Activated naive CD4-positive, alpha-beta T cell treated with anti-CD3 and anti-CD28 coated beads, Interleukin-2, amount 10 ng/mL, durations not matched to agents 7 days and 5 days (primary cell): Measurements from ENCODE around the gene WBP1.
"Not testable (repeated sequence)": the region's sequence is repeated elsewhere in the genome, so short reads cannot be mapped to it uniquely, and the experiment has no call there.

Source experiments
- CTCF ChIA-PET: fragments of 350-600 bp; sonication (Branson Sonifier 250); formaldehyde crosslinking; loops from one replicate; lab custom pipeline; 2021; ENCODE audit warnings: antibody characterized with exemption; lab: Charles Lee
- DNase-seq: peaks from one replicate; pipeline ENCODE4 v3.0.0-alpha.2; 2020
- H3K27ac Mint-ChIP-seq: one replicate; pipeline ENCODE4 v1.8.0; 2021; ENCODE audit warnings: mild to moderate bottlenecking, moderate library complexity, mixed read lengths
- H3K27me3 Mint-ChIP-seq: one replicate; pipeline ENCODE4 v1.8.0; 2021; ENCODE audit warnings: mild to moderate bottlenecking, mixed read lengths
- H3K36me3 Mint-ChIP-seq: one replicate; pipeline ENCODE4 v1.8.0; 2021; ENCODE audit warnings: mixed read lengths
- H3K4me1 Mint-ChIP-seq: one replicate; pipeline ENCODE4 v1.8.0; 2021; ENCODE audit warnings: mixed read lengths
- H3K4me3 Mint-ChIP-seq: one replicate; pipeline ENCODE4 v1.8.0; 2021; ENCODE audit warnings: mild to moderate bottlenecking, moderate library complexity, mixed read lengths
- H3K9me3 Mint-ChIP-seq: one replicate; pipeline ENCODE4 v1.8.0; 2021; ENCODE audit warnings: mixed read lengths

Gene WBP1

DNA sequence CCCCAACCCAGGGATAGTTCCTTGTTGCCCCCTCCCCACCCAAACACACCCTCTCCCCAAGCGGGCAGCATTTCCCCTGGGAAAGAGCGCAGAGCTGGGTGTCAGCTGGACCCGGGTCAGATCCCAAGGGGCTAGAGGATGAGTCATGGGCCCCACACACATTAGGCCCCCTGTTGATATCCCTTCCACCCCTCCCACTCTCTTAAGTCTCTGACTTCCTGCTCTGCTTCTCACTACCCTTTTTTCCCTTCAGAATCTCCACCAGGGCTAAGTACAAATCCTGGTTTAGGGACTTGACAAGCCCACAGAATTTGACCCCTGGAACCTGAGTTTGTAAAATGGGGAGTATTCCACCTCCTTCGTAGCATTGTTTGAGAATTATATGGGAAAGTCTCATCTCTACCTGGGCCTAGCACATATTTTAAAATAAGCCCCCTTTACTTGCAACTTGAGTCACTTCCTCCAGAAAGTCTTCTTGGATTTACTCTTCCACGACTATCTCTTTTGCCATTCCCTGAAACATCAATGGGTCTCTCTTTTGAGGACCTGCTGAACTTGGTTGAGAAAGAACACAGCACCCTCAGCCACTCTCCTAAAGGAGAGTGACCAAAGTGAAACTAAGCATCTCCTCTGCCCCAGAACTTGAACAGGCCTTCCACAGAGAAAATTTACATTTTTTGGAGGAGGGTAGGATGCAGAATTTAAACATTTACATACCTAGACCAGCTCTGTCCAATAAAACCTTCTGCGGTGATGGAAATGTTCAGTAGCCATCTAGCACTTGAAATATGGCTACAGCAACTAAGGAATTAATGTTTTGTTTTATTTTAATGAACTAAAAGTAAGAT, 21.2 kb upstream of the WBP1 start:
- peaks cover 55% of the 10 kb centered on the region for H3K27me3 Mint-ChIP-seq
- no peak for DNase-seq
- H3K36me3 Mint-ChIP-seq: no peaks in the 10 kb centered on the region
- CTCF ChIA-PET: no interaction called here
- H3K9me3 Mint-ChIP-seq: no peaks in the 10 kb centered on the region
- H3K27ac Mint-ChIP-seq: no peak overlapping the region
- H3K4me3 Mint-ChIP-seq: no peak overlapping the region
- peaks cover 17% of the 10 kb centered on the region for H3K4me1 Mint-ChIP-seq

DNA sequence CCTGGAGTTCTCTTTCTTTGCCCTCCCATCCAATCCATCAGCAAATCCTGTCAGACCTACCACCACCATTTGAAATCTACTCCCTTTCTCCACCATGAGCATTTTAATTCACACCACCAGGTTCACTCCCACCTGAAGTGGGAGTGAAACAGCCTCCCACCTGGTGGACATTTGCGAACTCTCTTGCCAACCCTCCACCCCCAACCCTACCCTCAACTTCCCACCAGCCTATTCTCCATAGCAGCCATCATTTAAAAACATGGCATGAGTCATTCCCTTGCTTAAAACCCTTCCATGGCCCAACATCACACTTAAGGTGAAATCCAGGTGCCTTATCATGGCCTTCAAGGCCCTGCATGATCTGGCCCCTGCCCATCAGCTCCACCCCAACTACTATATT, 20.0 kb upstream of the WBP1 start:
- Mint-ChIP-seq H3K27me3 (peaks cover 61% of the 10 kb centered on the region), H3K9me3 (no peaks in the 10 kb centered on the region), H3K4me1 (peaks cover 22% of the 10 kb centered on the region), H3K27ac (no peak overlapping the region), H3K36me3 (no peaks in the 10 kb centered on the region), H3K4me3 (no peak overlapping the region)
- CTCF ChIA-PET: interaction anchor here (1.0 kb wide), 1 partner anchor 13 kb away, joined by 3 read pairs; no protein-coding TSS in a partner anchor
- no peak for DNase-seq

DNA sequence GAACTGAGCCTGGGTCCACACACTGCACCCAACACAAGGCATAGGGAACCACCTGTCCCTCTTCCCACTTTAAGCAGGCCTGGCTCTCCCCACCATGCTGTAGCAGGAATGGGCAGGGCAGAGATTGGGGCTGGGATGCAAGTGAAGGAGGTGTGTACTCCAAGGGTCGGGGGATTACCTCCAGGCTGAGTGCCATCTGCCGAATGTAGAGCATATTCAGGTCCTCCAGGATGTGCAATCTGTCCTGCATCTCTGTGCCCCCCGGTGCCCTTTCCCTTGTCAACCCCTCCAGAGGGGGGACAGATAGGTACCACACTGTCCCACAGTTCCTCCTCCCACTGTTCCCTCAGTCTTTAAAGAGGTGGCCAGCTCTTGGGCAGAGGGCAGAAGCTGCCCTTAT, 18.9 kb upstream of the WBP1 start:
- Mint-ChIP-seq H3K9me3 (no peaks in the 10 kb centered on the region), H3K27ac (no peak overlapping the region), H3K27me3 (peaks cover 73% of the 10 kb centered on the region), H3K4me3 (no peak overlapping the region), H3K4me1 (peaks cover 22% of the 10 kb centered on the region), H3K36me3 (no peaks in the 10 kb centered on the region)
- DNase-seq: no peak
- CTCF ChIA-PET: interaction anchor here (0.9 to 1.3 kb wide), 3 partner anchors 10 to 14 kb away, joined by 3 to 4 read pairs (median 3); no protein-coding TSS in a partner anchor

DNA sequence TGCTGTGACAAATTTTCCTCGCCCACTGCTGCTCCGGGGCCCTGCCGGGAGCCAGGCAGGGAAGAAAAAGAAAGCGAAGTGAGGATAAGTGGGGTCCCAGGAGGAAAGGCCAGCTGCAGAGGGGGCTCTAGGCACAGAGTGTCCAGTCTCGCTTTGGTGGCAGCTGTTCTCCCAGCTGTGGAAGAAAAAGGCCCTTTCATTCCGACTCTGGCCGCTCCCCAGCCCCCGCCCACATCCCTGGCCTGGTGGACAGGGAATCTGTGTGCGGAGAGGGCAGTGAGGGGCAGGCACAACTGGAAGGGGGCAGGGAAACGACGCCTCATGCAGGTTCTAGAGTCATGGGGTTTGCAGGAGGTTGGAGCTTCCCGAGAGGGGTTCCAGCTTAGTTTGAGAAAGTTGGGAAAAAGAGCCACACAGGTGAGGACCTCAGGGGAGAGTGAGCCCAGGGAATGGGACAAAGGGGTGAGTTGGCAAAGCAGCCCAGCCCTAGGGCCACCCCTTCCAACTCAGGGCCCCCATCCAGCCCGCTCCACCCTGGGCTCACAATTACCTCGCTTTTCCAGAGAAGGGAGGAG, 18.3 kb upstream of the WBP1 start:
- Mint-ChIP-seq H3K9me3 (no peaks in the 10 kb centered on the region), H3K27me3 (peaks cover 78% of the 10 kb centered on the region), H3K4me1 (peaks cover 22% of the 10 kb centered on the region), H3K27ac (no peak overlapping the region), H3K4me3 (no peak overlapping the region), H3K36me3 (no peaks in the 10 kb centered on the region)
- CTCF ChIA-PET: interaction anchor here (0.9 to 1.3 kb wide), 2 partner anchors 10 to 12 kb away, joined by 3 to 4 read pairs; no protein-coding TSS in a partner anchor
- no peak for DNase-seq

DNA sequence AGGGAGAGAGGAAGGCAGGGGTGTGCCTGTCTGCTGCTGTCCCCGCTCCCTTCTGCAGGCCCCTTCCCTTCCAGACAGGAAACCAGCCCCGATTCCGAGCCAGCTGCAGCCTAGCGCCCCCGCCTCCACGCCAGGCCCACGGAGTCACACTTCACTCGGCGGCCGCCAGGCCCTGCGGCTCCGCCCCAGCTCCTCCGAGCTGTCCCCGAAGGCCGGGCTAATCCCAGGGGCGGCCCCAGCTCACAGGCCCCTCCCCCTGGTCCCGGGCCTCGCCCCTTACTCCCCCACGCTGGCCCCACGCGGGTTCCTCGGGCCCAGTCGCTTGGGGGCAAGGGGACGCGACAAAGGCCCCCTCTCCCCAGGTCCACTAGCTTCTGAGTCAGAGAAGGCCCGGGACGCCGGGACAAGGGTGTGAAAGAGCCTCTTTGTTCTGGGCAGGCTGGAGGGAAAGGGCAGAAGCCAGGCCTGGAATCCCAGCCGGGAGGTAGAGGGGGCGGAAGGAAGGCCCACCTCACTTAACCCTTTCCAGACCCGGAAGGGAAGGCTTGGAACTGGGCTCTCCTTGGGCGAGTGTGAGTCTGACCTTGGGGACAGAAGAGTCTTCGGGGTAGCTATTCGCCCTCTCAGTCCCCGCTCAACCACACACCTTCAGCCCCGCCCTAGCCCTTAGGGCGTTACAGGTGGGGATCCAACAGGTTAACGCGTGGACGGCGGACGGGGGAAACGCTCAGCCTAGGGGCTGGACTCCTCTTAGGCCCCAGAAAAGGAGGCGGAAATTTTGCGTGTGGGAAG, 17.7 kb upstream of the WBP1 start:
- Mint-ChIP-seq H3K27ac (no peak overlapping the region), H3K27me3 (peaks cover 84% of the 10 kb centered on the region), H3K4me3 (peak overlapping the region; percentile 29), H3K36me3 (no peaks in the 10 kb centered on the region), H3K4me1 (peaks cover 22% of the 10 kb centered on the region), H3K9me3 (no peaks in the 10 kb centered on the region)
- peak; percentile 62 for DNase-seq
- CTCF ChIA-PET: interaction anchor here (0.9 to 1.3 kb wide), 2 partner anchors 11 to 12 kb away, joined by 3 to 4 read pairs; no protein-coding TSS in a partner anchor

DNA sequence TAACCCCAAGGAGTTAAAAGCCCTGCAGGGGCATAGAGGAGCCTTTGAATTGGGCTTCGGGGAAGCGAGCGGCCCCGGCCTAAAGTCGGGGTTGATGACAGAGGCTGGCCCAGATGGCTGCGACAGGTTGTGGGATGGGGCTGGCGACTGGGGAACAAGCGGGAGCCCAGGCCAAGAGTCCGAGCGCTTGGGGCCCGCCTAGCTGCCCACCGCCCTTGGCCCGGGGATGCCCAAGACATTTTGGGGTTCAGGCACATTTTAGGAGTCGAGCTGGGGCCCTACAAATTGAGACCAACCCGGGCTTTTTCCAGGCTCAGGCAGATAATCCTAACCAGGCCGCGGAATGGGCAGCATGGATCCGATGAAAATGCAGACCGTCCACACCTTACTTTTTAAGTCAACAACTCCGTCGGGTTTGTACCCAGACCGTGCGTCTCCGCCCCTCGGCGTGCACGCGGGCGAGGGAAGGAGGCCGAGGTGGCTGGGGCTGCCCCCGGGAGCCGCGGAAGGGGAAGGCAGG, 17.0 kb upstream of the WBP1 start:
- Mint-ChIP-seq H3K27me3 (peaks cover 81% of the 10 kb centered on the region), H3K36me3 (no peaks in the 10 kb centered on the region), H3K9me3 (no peaks in the 10 kb centered on the region), H3K4me1 (peaks cover 22% of the 10 kb centered on the region), H3K4me3 (no peak overlapping the region), H3K27ac (no peak overlapping the region)
- CTCF ChIA-PET: no interaction called here
- no peak for DNase-seq

DNA sequence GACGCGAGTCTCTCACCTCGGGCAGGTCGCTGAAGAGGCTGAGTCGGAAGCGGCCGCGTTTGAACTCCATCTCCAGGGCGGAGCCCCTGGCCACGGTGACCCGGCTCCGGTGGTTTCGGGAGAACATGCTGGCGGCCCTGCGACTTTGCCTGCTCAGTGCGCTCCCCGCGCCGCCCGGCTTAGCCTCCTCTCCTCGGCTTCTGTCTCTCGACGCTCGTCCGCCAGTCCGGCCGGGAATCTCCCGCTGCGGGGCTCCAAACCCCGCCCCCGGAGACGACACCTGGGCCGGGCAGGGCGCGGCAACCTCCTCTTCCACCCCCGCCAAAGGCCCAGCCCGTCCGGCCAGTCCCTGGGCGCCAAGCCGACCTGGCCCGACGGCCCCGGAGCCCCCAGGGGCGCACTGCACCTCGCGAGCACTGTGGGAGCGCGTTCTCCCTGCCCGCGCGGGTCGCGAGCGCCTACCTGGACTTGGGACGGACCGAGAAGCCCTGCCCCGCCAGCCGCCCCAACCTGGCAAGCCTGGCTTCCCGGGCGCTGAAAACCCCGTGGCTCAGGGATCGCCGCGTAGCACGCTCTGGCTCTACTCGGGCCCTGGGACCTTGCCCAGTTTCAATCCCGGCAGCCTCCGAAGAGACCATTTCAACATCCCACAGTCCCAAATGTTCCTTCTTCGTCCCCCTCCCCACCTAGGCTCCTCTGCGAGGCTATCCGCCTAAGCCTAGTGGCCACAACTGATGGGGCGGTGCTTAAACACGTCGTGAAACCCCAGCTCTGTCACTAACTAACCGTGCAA, 16.4 kb upstream of the WBP1 start, which contains the start of gene RTKN:
TSS of gene RTKN (minus strand) at position 248 of the 793 bp plus-strand sequence. CDS start at position 127, 121 bp downstream.
- CTCF ChIA-PET: interaction anchor here (0.6 to 1.6 kb wide), 2 partner anchors 9 to 12 kb away, joined by 3 to 5 read pairs; partner anchors contain the start of gene INO80B
- Mint-ChIP-seq H3K27me3 (peaks cover 86% of the 10 kb centered on the region), H3K4me3 (peak within 1 kb of the TSS; percentile 57), H3K9me3 (no peaks in the 10 kb centered on the region), H3K27ac (no peak within 1 kb of the TSS), H3K36me3 (no peaks in the 10 kb centered on the region), H3K4me1 (peaks cover 21% of the 10 kb centered on the region)
- peak; percentile 52 for DNase-seq

DNA sequence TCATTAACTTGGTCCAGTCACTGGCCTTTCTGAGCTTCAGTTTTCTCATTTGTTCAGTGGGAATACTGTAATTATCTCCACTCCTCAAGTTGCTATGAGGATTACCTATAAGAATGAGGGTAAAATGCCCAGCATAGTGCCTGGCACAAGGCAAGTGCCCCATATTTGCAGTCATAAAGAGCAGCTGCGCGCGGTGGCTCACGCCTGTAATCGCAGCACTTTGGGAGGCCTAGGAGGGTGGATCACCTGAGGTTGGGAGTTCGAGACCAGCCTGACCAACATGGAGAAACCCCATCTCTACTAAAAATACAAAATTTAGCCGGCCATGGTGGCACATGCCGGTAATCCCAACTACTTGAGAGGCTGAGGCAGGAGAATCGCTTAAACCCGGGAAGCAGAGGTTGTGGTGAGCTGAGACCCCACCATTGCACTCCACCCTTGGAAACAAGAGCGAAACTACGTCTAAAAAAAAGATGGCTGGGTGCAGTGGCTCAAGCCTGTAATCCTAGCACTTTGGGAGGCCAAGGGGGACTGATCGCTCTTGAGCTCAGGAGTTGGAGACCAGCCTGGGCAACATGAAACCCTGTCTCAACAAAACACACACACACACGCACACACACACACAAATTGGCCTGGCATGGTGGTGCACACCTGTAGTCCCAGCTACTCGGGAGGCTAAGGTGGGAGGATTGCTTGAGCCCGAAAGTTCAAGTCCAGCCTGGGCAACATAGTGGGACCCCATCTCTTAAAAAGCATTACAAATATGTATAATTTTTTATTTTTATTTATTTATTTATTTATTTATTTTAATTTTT, 15.5 kb upstream of the WBP1 start:
- CTCF ChIA-PET: interaction anchor here (0.6 to 1.6 kb wide), 2 partner anchors 8 to 11 kb away, joined by 3 to 5 read pairs; partner anchors contain the start of gene INO80B
- H3K9me3 Mint-ChIP-seq, H3K36me3 Mint-ChIP-seq, H3K27ac Mint-ChIP-seq, DNase-seq: not testable (repeated sequence)
- Mint-ChIP-seq H3K4me3 (peak overlapping the region; percentile 57), H3K27me3 (peaks cover 86% of the 10 kb centered on the region), H3K4me1 (peaks cover 17% of the 10 kb centered on the region)

DNA sequence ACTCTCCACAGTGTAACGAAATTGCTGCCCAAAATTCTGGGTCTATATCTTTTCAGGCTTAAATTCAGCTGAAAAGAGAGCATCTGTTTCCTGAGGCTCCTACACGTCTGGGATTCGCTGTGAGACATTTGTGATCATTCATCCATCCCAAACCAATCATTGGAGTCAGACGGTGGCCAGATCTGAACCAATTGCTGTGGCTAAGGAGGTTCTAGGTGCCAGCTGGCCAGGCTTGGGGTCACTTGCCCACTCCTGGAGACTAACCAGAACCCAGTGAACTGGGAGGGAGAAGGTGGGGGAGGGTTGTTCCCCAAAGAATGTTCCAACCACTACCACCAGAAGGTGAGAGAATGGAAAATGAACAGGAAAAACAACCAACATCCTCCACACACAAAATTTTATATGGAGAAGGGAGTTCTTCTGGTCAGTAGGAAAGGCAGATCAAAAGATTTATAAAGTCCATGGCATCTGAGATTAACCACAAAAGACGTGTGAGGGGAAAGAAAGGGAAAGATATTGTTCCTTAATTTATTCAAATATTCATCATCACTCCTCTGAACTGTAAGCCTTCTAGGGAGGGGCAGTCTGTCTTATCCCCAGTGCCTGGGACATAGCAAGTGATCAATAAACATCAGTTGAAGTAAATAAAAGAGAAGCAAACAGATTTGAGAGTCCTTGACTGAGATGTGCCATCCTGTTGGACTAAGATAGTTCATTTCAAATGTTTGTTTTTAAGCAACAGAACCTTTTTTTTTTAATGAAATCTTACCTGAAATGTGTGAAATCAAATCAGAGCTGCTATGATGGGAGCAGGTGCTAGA, 13.5 kb upstream of the WBP1 start:
- CTCF ChIA-PET: interaction anchor here (1.1 kb wide), 1 partner anchor 10 kb away, joined by 4 read pairs; the partner anchor contains the start of gene INO80B
- H3K36me3 Mint-ChIP-seq: no peaks in the 10 kb centered on the region
- peaks cover 69% of the 10 kb centered on the region for H3K27me3 Mint-ChIP-seq
- DNase-seq: no peak
- no peak overlapping the region for H3K4me3 Mint-ChIP-seq
- peaks cover 17% of the 10 kb centered on the region for H3K4me1 Mint-ChIP-seq
- H3K9me3 Mint-ChIP-seq: no peaks in the 10 kb centered on the region
- H3K27ac Mint-ChIP-seq: no peak overlapping the region

DNA sequence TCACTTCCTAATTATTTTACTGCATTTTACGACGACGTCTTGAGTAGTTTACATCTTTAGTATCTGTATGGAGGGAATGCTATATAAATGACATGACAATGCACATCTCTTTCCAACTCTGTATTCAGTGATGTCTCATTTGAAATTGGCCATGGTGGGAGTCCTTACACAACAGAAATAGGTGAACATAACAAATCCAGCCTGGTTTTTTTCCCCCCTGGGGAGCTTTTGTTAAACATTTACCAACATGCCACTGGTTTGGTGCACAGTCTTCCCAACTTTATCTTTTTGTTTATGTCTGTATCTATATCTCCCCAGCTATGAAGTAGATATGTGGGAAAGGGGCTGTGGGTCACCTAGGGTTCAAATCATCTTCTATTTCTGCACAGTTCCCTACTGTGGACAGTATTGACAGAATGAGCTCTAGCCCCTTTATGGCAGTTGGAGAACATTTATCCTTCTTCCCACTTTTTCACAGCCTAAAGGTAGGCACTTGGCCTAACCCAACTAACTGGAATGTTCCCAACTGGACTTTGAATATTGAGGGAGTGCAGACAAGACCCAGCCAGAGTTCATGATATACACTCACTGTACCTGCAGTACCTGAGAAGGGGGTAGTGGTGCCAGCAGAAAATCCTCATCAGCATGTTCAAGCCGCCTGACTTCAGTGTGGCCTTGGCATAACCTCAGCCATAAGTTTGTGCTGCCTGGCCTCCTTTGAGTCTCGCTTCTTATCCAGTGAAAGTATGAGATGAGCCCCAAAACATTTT, 10.8 kb upstream of the WBP1 start:
- no peak for DNase-seq
- Mint-ChIP-seq H3K9me3 (no peaks in the 10 kb centered on the region), H3K4me1 (peaks cover 9% of the 10 kb centered on the region), H3K27me3 (peaks cover 46% of the 10 kb centered on the region), H3K4me3 (no peak overlapping the region), H3K27ac (no peak overlapping the region), H3K36me3 (peaks cover under 1% of the 10 kb centered on the region)
- CTCF ChIA-PET: no interaction called here

DNA sequence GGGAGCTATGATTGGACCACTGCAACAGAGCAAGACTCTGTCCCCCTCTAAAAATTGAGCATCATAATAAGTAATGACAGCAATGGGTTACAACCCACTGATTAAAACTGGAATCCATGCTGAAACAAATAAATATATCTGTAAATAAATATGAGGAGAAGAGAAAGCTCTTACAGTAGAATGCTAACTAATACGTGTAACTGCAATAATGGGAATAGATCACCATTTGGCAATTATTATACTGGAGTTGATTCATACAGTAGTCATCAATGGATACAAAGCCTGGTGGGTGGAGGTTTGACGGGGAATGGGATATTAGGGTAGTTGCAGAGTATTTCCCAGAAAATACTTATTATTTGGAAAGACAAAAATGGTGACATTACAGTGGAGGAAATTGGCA, 9.5 kb upstream of the WBP1 start:
- no peak for DNase-seq
- no peak overlapping the region for H3K4me3 Mint-ChIP-seq
- H3K27ac Mint-ChIP-seq: no peak overlapping the region
- CTCF ChIA-PET: no interaction called here
- peaks cover 32% of the 10 kb centered on the region for H3K27me3 Mint-ChIP-seq
- H3K36me3 Mint-ChIP-seq: peaks cover 1% of the 10 kb centered on the region
- H3K4me1 Mint-ChIP-seq: peaks cover 20% of the 10 kb centered on the region
- H3K9me3 Mint-ChIP-seq: no peaks in the 10 kb centered on the region
